Keratinocyte (primary cell): Measurements from ENCODE around the gene AADACL3. TPM values are rescaled to one million over a fixed set of nuclear protein-coding genes. Genes with fewer than 3 reads are reported as not detected.

Experiments used
- DNase-seq: peaks from one replicate; pipeline ENCODE4 v3.0.0-alpha.2; 2011; ENCODE audit warnings: low read depth, missing footprints, low spot score
- FAIRE-seq: peaks from 2 replicates; lab custom pipeline; 2011; peaks lifted over from hg19 to GRCh38; lab: Jason Lieb, UNC
- H2AFZ ChIP-seq: 2 replicates; pipeline ENCODE4 v1.6.0; 2012; ENCODE audit warnings: low read length, control low read depth, inconsistent platforms; ENCODE audit not compliant: control insufficient read depth
- H3K27ac ChIP-seq: 2 replicates; pipeline ENCODE4 v1.5.1; 2011; ENCODE audit warnings: low read length; ENCODE audit not compliant: control insufficient read depth, insufficient read depth
- H3K27me3 ChIP-seq: 3 replicates; pipeline ENCODE4 v1.6.0; 2011; ENCODE audit warnings: low read length; ENCODE audit not compliant: control insufficient read depth, insufficient read depth; ENCODE audit errors: extremely low read depth
- H3K36me3 ChIP-seq, 2 experiments: 2 replicates in 1 of 2; 3 replicates in 1 of 2; pipeline ENCODE4 v1.5.1; 2011; ENCODE audit warnings: low read length in 2 of 2, mild to moderate bottlenecking in 1 of 2; ENCODE audit not compliant: control insufficient read depth in 2 of 2, insufficient read depth in 2 of 2; ENCODE audit errors: extremely low read depth in 1 of 2
- H3K4me1 ChIP-seq: 3 replicates; pipeline ENCODE4 v1.5.1; 2011; ENCODE audit warnings: low read length; ENCODE audit not compliant: control insufficient read depth, insufficient read depth; ENCODE audit errors: extremely low read depth
- H3K4me2 ChIP-seq: 3 replicates; pipeline ENCODE4 v1.6.0; 2011; ENCODE audit warnings: low read depth, low read length; ENCODE audit not compliant: control insufficient read depth, insufficient read depth; ENCODE audit errors: extremely low read depth
- H3K4me3 ChIP-seq, 3 experiments: fragments of 200-600 bp in 1 of 3; sonication (generic) in 1 of 3; 2 replicates in 2 of 3; 3 replicates in 1 of 3; pipeline ENCODE4 v1.5.1; 2011 to 2016; ENCODE audit warnings: low read length in 3 of 3, mild to moderate bottlenecking in 3 of 3, control low read depth in 2 of 3, inconsistent platforms in 1 of 3, low read depth in 1 of 3, mixed read lengths in 1 of 3, mixed run types in 1 of 3, moderate library complexity in 1 of 3; ENCODE audit not compliant: control insufficient read depth in 2 of 3, insufficient read depth in 2 of 3; ENCODE audit errors: extremely low read depth in 1 of 3
- H3K79me2 ChIP-seq: 2 replicates; pipeline ENCODE4 v1.6.0; 2012; ENCODE audit warnings: low read length; ENCODE audit not compliant: control insufficient read depth, insufficient read depth
- H3K9ac ChIP-seq: 3 replicates; pipeline ENCODE4 v1.6.0; 2011; ENCODE audit warnings: low read length; ENCODE audit not compliant: control insufficient read depth, insufficient read depth; ENCODE audit errors: extremely low read depth
- H3K9me1 ChIP-seq: 3 replicates; pipeline ENCODE4 v1.6.0; 2011; ENCODE audit warnings: low read length; ENCODE audit not compliant: control insufficient read depth, insufficient read depth; ENCODE audit errors: extremely low read depth
- H3K9me3 ChIP-seq: 2 replicates; pipeline ENCODE4 v1.5.1; 2012; ENCODE audit warnings: low read depth, low read length; ENCODE audit not compliant: control insufficient read depth
- H4K20me1 ChIP-seq: 3 replicates; pipeline ENCODE4 v1.6.0; 2011; ENCODE audit warnings: low read length; ENCODE audit not compliant: control insufficient read depth, insufficient read depth; ENCODE audit errors: extremely low read depth
- EZH2 ChIP-seq: IDR thresholded peaks from one replicate; pipeline ENCODE4 v1.6.1; 2012; ENCODE audit warnings: inconsistent platforms, mild to moderate bottlenecking, low read length, moderate library complexity
- dilution Hi-C: fragments of 300-500 bp; cut with MboI; formaldehyde crosslinking; loops from one replicate; pipeline ENCODE4 v1.7.0; 2020; ENCODE audit warnings: low sequenced_read_pairs; ENCODE audit not compliant: extremely low pct_ligation_motif_present
- polyA plus RNA-seq, 5 experiments: library from polyadenylated mRNA; depleted of rRNA in 3 of 5; stranded (reverse) in 3 of 5; stranded (forward) in 1 of 5; unstranded in 1 of 5; fragments of >200 nt; gene quantifications; 1 replicate in 1 of 5; 2 replicates in 3 of 5; 3 replicates in 1 of 5; pipeline versions ENCODE4 v1.2.1 to v1.2.3, GENCODE V29; 2011 to 2012; ENCODE audit warnings: missing spikeins in 2 of 5, low read depth in 1 of 5, low replicate concordance in 1 of 5
- TF ChIP-seq, protein P1 (sequence below), 3 experiments: IDR thresholded peaks in 1 of 3; conservative IDR thresholded peaks in 1 of 3; optimal IDR thresholded peaks in 1 of 3; 2 replicates in 2 of 3; 3 replicates in 1 of 3; pipeline versions ENCODE3 to v1.5.1; 2011; ENCODE audit warnings: low read length in 3 of 3, mild to moderate bottlenecking in 3 of 3, moderate library complexity in 2 of 3, control low read depth in 1 of 3, inconsistent platforms in 1 of 3; ENCODE audit not compliant: insufficient read depth in 2 of 3; ENCODE audit errors: extremely low read depth in 1 of 3

Gene AADACL3
- polyA plus RNA-seq, 1 donor (not counting 4 experiments of a cell fraction or from before 2014, with no cell fraction given) = 0.03 TPM

DNA sequence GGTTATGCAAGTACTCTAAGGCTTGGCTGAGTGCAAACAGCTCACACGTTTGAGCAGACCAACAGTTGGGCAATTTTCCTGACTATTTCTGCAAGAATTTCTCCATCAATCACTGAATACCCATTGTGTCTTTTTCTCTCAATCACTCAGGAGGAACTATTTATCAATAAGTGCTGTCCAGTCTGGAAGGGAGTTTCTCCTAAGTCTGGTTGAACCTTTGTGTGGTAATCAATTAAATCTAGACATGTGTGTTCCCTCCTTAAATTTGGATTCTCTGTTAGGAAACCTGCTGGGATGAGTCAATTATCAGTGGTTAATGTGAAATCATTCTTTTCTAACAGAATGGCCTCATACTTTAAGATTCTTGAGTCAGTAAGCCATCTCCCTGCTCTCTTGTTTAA, 6.8 kb upstream of the AADACL3 start:
- Histone ChIP-seq H4K20me1 (no peaks in the 10 kb centered on the region), H3K27me3 (no peaks in the 10 kb centered on the region), H3K36me3 (no peaks in the 10 kb centered on the region), H3K79me2 (no peaks in the 10 kb centered on the region), H3K4me3 (no peak overlapping the region), H2AFZ (no peak overlapping the region), H3K4me2 (no peak overlapping the region), H3K9ac (no peak overlapping the region), H3K9me3 (no peaks in the 10 kb centered on the region), H3K27ac (no peak overlapping the region), H3K9me1 (no peaks in the 10 kb centered on the region), H3K4me1 (peaks cover 8% of the 10 kb centered on the region)
- no peak for DNase-seq
- no peak for TF ChIP-seq EZH2
- TF ChIP-seq, protein P1, sequence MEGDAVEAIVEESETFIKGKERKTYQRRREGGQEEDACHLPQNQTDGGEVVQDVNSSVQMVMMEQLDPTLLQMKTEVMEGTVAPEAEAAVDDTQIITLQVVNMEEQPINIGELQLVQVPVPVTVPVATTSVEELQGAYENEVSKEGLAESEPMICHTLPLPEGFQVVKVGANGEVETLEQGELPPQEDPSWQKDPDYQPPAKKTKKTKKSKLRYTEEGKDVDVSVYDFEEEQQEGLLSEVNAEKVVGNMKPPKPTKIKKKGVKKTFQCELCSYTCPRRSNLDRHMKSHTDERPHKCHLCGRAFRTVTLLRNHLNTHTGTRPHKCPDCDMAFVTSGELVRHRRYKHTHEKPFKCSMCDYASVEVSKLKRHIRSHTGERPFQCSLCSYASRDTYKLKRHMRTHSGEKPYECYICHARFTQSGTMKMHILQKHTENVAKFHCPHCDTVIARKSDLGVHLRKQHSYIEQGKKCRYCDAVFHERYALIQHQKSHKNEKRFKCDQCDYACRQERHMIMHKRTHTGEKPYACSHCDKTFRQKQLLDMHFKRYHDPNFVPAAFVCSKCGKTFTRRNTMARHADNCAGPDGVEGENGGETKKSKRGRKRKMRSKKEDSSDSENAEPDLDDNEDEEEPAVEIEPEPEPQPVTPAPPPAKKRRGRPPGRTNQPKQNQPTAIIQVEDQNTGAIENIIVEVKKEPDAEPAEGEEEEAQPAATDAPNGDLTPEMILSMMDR (optimal IDR thresholded peaks at IDR 0.05 in 1 of 3, IDR thresholded peaks at IDR 0.05 in 1 of 3, conservative IDR thresholded peaks at IDR 0.05 in 1 of 3; ENCODE audit: extremely low read depth in 1 of 3, insufficient read depth in 2 of 3, low read length in 3 of 3) = no peak
- dilution Hi-C loops = no loop called here
- no peak for FAIRE-seq

DNA sequence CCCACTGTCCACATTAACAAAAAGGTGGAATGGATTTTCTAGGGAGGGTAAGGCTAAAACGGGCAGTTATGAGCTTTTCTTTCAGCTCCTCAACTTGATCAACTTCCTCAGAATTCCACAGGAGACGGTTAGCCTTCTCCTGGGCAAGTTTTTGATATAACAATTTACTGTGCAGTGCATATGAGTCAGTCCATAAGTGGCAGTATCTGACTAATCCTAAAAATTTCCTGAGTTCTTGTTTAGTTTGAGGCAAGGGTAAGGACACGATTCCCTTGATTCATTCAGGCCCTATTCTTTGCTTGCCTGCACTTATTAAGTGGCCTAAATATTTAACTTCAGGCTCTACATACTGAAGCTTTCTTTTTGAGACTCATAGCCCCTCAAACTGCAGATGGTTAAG, 6.2 kb upstream of the AADACL3 start:
- H3K9ac ChIP-seq = no peak overlapping the region
- DNase-seq (no peak), FAIRE-seq (no peak)
- no peaks in the 10 kb centered on the region for H4K20me1 ChIP-seq
- no peaks in the 10 kb centered on the region for H3K79me2 ChIP-seq
- H3K27me3 ChIP-seq = no peaks in the 10 kb centered on the region
- H3K9me1 ChIP-seq = no peaks in the 10 kb centered on the region
- H3K4me2 ChIP-seq = no peak overlapping the region
- dilution Hi-C loops = no loop called here
- TF ChIP-seq, protein P1 (optimal IDR thresholded peaks at IDR 0.05 in 1 of 3, IDR thresholded peaks at IDR 0.05 in 1 of 3, conservative IDR thresholded peaks at IDR 0.05 in 1 of 3; ENCODE audit: extremely low read depth in 1 of 3, insufficient read depth in 2 of 3, low read length in 3 of 3) = no peak
- no peak for TF ChIP-seq EZH2
- H2AFZ ChIP-seq = no peak overlapping the region
- no peaks in the 10 kb centered on the region for H3K36me3 ChIP-seq
- peaks cover 8% of the 10 kb centered on the region for H3K4me1 ChIP-seq
- no peaks in the 10 kb centered on the region for H3K9me3 ChIP-seq
- no peak overlapping the region for H3K27ac ChIP-seq
- H3K4me3 ChIP-seq = no peak overlapping the region
